OCI-LY7 (cell line): ENCODE measurements around the gene PLD2.

Experiments used
- CTCF ChIP-seq: fragments of 200-600 bp; sonication (generic); conservative IDR thresholded peaks from 2 replicates; pipeline ENCODE4 v1.5.1; 2014; ENCODE audit warnings: mild to moderate bottlenecking, antibody characterized with exemption, low read length, moderate library complexity, mixed read lengths
- EZH2phosphoT487 ChIP-seq: fragments of 200-600 bp; sonication (generic); IDR thresholded peaks from 2 replicates; pipeline ENCODE4 v1.6.1; 2018; ENCODE audit warnings: low read depth, borderline replicate concordance, mild to moderate bottlenecking, mixed run types, antibody characterized with exemption, low read length, moderate library complexity, mixed read lengths

GRCh38 chr17:4862720-4863119 lies 55.8 kb downstream of the PLD2 start:
- TF ChIP-seq CTCF (no peak), EZH2phosphoT487 (no peak)
